Spleen (tissue), 11 donors: ENCODE measurements around the gene CCL4. TPM values are rescaled to one million over a fixed set of nuclear protein-coding genes. Genes with fewer than 3 reads are reported as not detected.
"Not testable (repeated sequence)": the region's sequence is repeated elsewhere in the genome, so short reads cannot be mapped to it uniquely, and the experiment has no call there.

Experiments
- DNase-seq: peaks from one replicate; pipeline ENCODE4 v3.0.0-alpha.2; 2020
- H3K27ac ChIP-seq, 8 donors: fragments of 200-600 bp; sonication (generic) in 7 of 8; 1 replicate in 4 of 8; 2 replicates in 4 of 8; pipeline versions ENCODE4 v1.5.0 to v1.8.0; 2016 to 2021; ENCODE audit warnings: inconsistent platforms in 4 of 8, mild to moderate bottlenecking in 4 of 8, moderate library complexity in 1 of 8
- H3K27me3 ChIP-seq, 7 donors: fragments of 200-600 bp; sonication (generic) in 6 of 7; replicated peaks in 1 of 7; 1 replicate in 4 of 7; 2 replicates in 3 of 7; pipeline versions ENCODE4 v1.5.0 to v1.8.0; 2016 to 2021; ENCODE audit warnings: inconsistent platforms in 3 of 7, mild to moderate bottlenecking in 1 of 7
- H3K36me3 ChIP-seq, 6 donors: fragments of 200-600 bp; sonication (generic) in 5 of 6; 1 replicate in 4 of 6; 2 replicates in 2 of 6; pipeline versions ENCODE4 v1.5.0 to v1.8.0; 2016 to 2021; ENCODE audit warnings: inconsistent platforms in 2 of 6
- H3K4me1 ChIP-seq, 6 donors: fragments of 200-600 bp; sonication (generic) in 5 of 6; 1 replicate in 3 of 6; 2 replicates in 3 of 6; pipeline versions ENCODE4 v1.5.0 to v1.8.0; 2016 to 2021; ENCODE audit warnings: inconsistent platforms in 3 of 6
- H3K4me3 ChIP-seq, 8 donors: fragments of 200-600 bp; sonication (generic) in 7 of 8; 1 replicate in 4 of 8; 2 replicates in 4 of 8; pipeline versions ENCODE4 v1.5.0 to v1.8.0; 2016 to 2021; ENCODE audit warnings: inconsistent platforms in 4 of 8, mild to moderate bottlenecking in 4 of 8, moderate library complexity in 2 of 8
- H3K9me3 ChIP-seq, 8 donors: fragments of 200-600 bp; sonication (generic) in 7 of 8; 1 replicate in 4 of 8; 2 replicates in 4 of 8; pipeline versions ENCODE4 v1.5.0 to v1.8.0; 2016 to 2021; ENCODE audit warnings: inconsistent platforms in 4 of 8
- CTCF ChIP-seq, 11 experiments: fragments of 200-600 bp in 7 of 11; fragments of 450-650 bp in 4 of 11; sonication (generic) in 4 of 11; IDR thresholded peaks in 8 of 11; conservative IDR thresholded peaks in 3 of 11; 1 replicate in 7 of 11; 2 replicates in 4 of 11; pipeline versions ENCODE4 v1.4.0 to v1.8.0; 2016 to 2021; ENCODE audit warnings: antibody characterized with exemption in 11 of 11, inconsistent platforms in 4 of 11, mild to moderate bottlenecking in 1 of 11
- POLR2A ChIP-seq, 3 donors: fragments of 450-650 bp; IDR thresholded peaks; one replicate each; pipeline ENCODE4 v1.5.1; 2017; ENCODE audit warnings: antibody characterized with exemption in 3 of 3, mild to moderate bottlenecking in 1 of 3
- POLR2AphosphoS5 ChIP-seq, 3 donors: sonication (generic); formaldehyde crosslinking; IDR thresholded peaks; one replicate each; pipeline ENCODE4 v1.5.1; 2017; ENCODE audit warnings: antibody characterized with exemption in 3 of 3
- WGBS, 5 donors: extraction: QIAGEN DNeasy Blood & Tissue Kit in 3 of 5; methylation state at CpG; one replicate each; pipeline versions ENCODE4 v1.1.5 to v1.1.7; 2013 to 2018; 5-methylcytosine and 5-hydroxymethylcytosine counted together
- intact Hi-C: fragments of 100-400 bp; cut with DNase I; formaldehyde crosslinking; loops from one replicate; pipeline ENCODE4 v1.15.0; 2023; ENCODE audit warnings: low total_unique reads
- polyA plus RNA-seq, 3 donors: library from polyadenylated mRNA; stranded (reverse); fragments of 200-250 nt; gene quantifications; one replicate each; pipeline ENCODE4 v1.2.1, GENCODE V29; 2013
- total RNA-seq, 7 donors: library from RNA; depleted of rRNA in 3 of 7; stranded (reverse); fragments of >200 nt in 3 of 7; fragmentation: NEBNext Ultra II Directional in 4 of 7; extraction: Animal tissue kit (Norgen Biotek cat#: 25700) in 4 of 7; gene quantifications; one replicate each; pipeline versions ENCODE4 v1.1.0 to v1.2.1, GENCODE V29; 2016 to 2021
- donor health status: healthy with polysubstance abuse.
- donor health status: DM: no; HTN: no; CAD: no; lungs with moderate emphysema.
- donor health status: DM: no; HTN: no; CAD: no.
- donor health status: Bipolar disorder and iron deficiency.
- donor health status: healthy.
- donor health status: DM: no; HTN: no; CAD: no.
- donor health status: DM: yes; HTN: yes; CAD: no.

CCL4 gene
- total and polyA plus RNA-seq, 10 donors: 10.1 to 81.0 (median 33.1) TPM

DNA sequence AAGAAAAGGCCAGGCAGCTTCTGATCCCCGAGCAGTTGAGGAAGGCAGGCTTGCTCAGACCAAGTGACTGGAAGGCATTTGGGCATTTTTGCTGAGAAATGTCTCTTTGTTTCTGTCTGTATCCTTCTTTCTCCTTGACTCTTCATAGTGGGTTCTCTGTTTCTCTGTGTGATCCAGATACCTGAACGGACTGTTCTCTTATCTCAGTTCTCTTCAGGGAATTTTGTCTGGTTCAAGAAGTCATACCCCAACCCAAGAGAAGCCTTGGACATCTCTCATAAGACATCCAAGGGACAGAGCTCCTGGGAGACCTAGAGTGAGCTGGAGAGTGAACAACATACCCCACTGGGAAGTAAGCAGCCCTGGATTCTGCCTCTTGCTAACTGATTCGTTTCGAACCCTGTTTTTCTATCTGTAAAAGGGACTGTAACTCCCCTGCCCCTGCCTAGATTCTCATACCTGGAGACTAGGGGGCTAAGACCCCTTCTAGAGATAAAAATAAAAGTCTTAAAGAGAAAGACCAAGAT, 14.2 kb upstream of the CCL4 start:
- H3K4me1 ChIP-seq: peaks cover 10 to 87% (median 52%) of the 10 kb centered on the region in 6 donors
- no peak for DNase-seq
- H3K4me3 ChIP-seq: peak overlapping the region in 4 of 8 donors; percentile 15 to 59 (median 26)
- intact Hi-C loops: no loop called here
- TF ChIP-seq POLR2AphosphoS5 (IDR thresholded peaks at IDR 0.05) (no peak), POLR2A (IDR thresholded peaks at IDR 0.05) (no peak), CTCF (IDR thresholded peaks at IDR 0.05 in 8 of 11, conservative IDR thresholded peaks at IDR 0.05 in 3 of 11) (no peak)
- no peaks in the 10 kb centered on the region for H3K9me3 ChIP-seq
- no peaks in the 10 kb centered on the region for H3K36me3 ChIP-seq
- WGBS, 5 donors: 69 to 77% (median 70%) methylated on average over 4 of the region's 4 CpGs
- no peaks in the 10 kb centered on the region for H3K27me3 ChIP-seq
- H3K27ac ChIP-seq: peak overlapping the region in 7 of 8 donors; percentile 51 to 89 (median 73)

GRCh38 chr17:36089888-36090836, 13.5 kb upstream of the CCL4 start, which contains the start of gene CCL3:
CCL3 (minus strand) TSS chr17:36090143; CDS start chr17:36090058, 85 bp downstream.
- H3K36me3 ChIP-seq: no peaks in the 10 kb centered on the region
- WGBS, 5 donors: 25 to 47% (median 37%) methylated on average over 9 of the region's 9 CpGs
- H3K27ac ChIP-seq: peak within 1 kb of the TSS in 7 of 8 donors; percentile 51 to 89 (median 73)
- no peaks in the 10 kb centered on the region for H3K27me3 ChIP-seq
- TF ChIP-seq CTCF (IDR thresholded peaks at IDR 0.05 in 8 of 11, conservative IDR thresholded peaks at IDR 0.05 in 3 of 11) (no peak), POLR2AphosphoS5 (IDR thresholded peaks at IDR 0.05) (peak in 2 of 3 donors; percentile 71 to 83), POLR2A (IDR thresholded peaks at IDR 0.05) (peak in 2 of 3 donors; percentile 14 to 34)
- no peaks in the 10 kb centered on the region for H3K9me3 ChIP-seq
- intact Hi-C loops: no loop called here
- DNase-seq: peak; percentile 78
- H3K4me1 ChIP-seq: peaks cover 10 to 88% (median 51%) of the 10 kb centered on the region in 6 donors
- peak within 1 kb of the TSS in 4 of 8 donors; percentile 15 to 59 (median 26) for H3K4me3 ChIP-seq

- no peak for DNase-seq
- 41 to 53% (median 46%) methylated on average over 4 of the region's 4 CpGs for WGBS, 5 donors
- Histone ChIP-seq H3K36me3 (no peaks in the 10 kb centered on the region), H3K4me3 (no peak overlapping the region), H3K9me3 (no peaks in the 10 kb centered on the region), H3K27me3 (no peaks in the 10 kb centered on the region), H3K27ac (peak overlapping the region in 3 of 8 donors; percentile 31 to 73 (median 37)), H3K4me1 (peaks cover 13 to 87% (median 49%) of the 10 kb centered on the region in 6 donors)
- TF ChIP-seq POLR2A (IDR thresholded peaks at IDR 0.05) (no peak), CTCF (IDR thresholded peaks at IDR 0.05 in 8 of 11, conservative IDR thresholded peaks at IDR 0.05 in 3 of 11) (no peak), POLR2AphosphoS5 (IDR thresholded peaks at IDR 0.05) (no peak)
- intact Hi-C loops: no loop called here
Measured at GRCh38 chr17:36092230-36092629, 11.4 kb upstream of the CCL4 start.

DNA sequence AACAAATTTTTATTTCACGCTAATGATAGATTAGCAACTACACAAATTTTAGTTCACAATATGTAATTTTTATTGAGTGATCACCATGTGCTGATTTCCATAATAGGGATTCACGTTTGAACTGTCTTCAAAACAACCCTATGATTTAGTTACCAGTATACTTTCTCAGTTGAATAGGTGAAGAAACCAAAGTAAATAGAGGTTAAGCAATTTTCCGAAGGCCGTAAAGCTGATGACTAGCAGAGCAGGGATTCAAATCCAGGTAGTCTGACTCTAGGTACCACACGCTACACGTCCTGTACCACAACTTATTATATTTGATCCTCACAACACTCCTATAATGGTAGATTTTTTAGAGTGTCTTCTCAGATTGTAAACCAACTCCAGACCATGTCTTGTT, 10.9 kb upstream of the CCL4 start:
- H3K4me3 ChIP-seq, H3K9me3 ChIP-seq, H3K27me3 ChIP-seq, DNase-seq, H3K36me3 ChIP-seq, intact Hi-C loops: not testable (repeated sequence)
- H3K27ac ChIP-seq: peak overlapping the region in 1 of 8 donors; percentile 31
- WGBS, 5 donors: 84 to 89% (median 84%) methylated on average over 6 of the region's 6 CpGs
- H3K4me1 ChIP-seq: peaks cover 13 to 87% (median 49%) of the 10 kb centered on the region in 6 donors
